Skeletal muscle cell (primary cell): Measurements from ENCODE around the gene FAM25A.
"Not testable (repeated sequence)": the region's sequence is repeated elsewhere in the genome, so short reads cannot be mapped to it uniquely, and the experiment has no call there.

Source experiments
- DNase-seq: peaks from one replicate; pipeline ENCODE4 v3.0.0-alpha.2; 2010; ENCODE audit warnings: low read depth
- H3K4me3 ChIP-seq: 2 replicates; pipeline ENCODE4 v1.5.1; 2011; ENCODE audit warnings: low read depth, mild to moderate bottlenecking, control low read depth, low read length, moderate library complexity

FAM25A gene

DNA sequence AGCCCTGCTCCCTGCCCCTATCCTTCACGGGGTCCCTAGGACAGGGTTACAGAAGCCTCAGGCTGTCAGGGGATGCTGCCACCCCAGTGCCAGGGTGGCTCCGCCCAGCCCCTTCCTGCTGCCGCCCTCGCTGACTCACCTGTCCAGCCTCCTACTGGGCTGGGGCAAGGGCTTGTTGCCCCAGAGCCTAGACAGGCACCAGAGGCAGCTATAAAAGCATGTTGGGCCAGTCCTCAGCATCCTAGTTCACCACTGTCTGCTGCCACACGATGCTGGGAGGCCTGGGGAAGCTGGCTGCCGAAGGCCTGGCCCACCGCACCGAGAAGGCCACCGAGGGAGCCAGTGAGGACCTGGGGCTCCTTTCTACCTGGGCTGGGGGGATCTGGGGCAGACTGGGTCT is at the start of gene FAM25A:
Gene FAM25A, plus strand, starts transcription at position 239 of the 400 bp plus-strand sequence. Its CDS starts 31 bp downstream, at position 270.
- not testable (repeated sequence) for H3K4me3 ChIP-seq, DNase-seq

DNA sequence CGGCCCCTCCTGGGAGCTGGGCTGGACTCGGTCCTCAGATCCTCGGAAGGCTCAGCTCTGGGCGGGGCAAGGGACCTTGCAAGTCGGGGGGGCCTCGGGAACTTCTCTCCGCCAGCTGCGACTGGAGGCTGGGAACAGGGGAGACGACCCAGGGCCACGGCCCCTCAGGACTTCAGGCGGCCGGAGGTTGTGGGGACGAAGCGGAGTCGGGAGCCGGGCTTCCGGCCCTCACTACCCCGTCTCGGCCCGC is 49.2 kb upstream of the FAM25A start:
- DNase-seq: no peak

DNA sequence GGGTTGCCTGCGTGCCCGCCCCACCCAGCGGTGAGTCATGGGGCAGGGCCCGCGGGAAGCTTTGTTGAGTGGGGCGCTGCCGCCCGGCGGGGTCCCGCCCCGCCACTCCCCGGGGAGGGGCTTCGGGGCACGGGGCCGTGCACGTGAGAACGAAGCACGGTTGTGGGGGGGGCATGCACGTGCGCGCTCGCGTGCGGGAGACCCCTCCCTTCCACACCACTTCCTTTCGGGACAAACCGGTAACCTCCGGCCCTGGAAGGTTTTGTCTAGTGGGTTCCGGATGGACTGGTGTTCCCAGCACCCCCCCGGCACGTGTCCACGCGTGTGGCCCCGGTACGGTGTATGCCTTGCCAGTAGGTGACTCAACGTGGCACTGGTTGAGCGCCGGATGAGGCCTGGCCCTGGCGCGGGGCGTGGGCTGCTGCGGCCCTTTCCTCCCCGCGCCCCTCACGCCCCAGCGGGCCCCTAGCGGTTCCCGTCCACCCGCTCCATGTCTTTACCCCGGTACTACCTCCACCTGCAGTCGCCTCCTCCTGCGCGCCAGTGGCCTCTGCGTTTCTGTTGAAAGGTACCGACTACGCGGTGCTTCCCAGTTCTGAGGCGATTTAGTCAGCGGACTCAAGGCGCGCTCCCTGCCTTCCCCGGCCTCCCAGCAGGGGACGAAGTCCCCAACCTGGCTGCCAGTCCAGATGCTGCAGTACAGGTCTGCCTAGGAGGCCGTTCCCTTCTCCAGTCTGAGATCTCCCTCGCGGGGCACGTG is 48.7 kb upstream of the FAM25A start:
- DNase-seq: peak; percentile 55
- H3K4me3 ChIP-seq: peak overlapping the region; percentile 55

More for the DNA sequence above, 49.2 kb upstream of the FAM25A start:
- H3K4me3 ChIP-seq: peak overlapping the region; percentile 55

DNA sequence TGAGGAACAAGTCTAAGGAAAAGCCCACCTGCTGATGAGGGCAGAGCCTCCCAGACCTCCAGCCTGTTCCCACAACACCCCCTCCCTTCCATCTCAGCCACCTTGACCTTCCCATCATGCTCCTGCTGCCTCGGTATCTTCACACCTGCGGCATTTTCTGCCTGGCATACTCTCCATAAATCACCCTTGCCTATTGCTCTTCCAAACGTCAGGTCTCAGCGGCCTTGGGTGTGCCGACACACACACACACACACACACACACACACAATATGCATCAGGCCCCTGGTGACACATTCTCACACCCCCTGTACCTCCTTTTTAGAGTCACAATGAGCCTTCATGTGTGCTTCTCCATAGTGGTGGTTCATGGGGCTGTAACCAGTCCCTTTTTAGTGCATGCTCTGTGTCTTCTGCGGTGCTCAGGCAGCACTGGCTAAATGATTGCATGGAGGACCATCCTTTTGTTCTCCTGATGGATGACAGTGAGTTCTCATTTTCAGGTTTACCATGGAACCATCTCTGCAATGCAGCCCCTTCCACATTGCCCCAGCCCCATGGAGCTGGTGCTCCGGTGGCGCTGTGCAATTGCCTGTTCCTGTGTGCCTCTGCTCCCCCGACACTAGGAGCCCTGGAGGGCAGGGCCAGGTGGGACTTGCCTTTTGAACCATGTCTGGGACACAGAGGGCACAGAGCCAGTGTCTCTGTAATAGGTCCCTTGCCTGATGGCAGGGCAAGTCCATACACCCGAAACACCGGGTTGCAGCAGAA is 47.3 kb upstream of the FAM25A start:
- DNase-seq: no peak
- no peak overlapping the region for H3K4me3 ChIP-seq

DNA sequence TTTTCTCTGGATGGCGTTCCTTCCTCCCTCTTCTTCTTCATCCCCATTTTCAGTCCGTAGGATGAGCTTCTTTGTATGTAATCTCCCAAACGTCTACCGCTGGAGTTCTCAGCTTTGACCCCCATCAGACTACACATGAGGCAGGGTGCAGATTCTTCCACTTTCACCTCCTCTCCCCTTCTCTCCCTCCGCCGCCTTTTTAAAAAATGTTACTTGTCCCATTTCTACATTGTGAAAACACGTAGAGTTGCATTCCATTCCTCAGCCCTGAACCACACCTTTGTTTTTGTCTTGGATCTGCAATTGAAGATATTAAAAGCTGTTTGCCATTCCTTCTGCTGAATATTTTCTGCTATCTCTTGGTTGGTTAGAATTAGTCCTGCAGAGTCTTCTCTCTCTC is 45.6 kb upstream of the FAM25A start:
- no peak overlapping the region for H3K4me3 ChIP-seq

DNA sequence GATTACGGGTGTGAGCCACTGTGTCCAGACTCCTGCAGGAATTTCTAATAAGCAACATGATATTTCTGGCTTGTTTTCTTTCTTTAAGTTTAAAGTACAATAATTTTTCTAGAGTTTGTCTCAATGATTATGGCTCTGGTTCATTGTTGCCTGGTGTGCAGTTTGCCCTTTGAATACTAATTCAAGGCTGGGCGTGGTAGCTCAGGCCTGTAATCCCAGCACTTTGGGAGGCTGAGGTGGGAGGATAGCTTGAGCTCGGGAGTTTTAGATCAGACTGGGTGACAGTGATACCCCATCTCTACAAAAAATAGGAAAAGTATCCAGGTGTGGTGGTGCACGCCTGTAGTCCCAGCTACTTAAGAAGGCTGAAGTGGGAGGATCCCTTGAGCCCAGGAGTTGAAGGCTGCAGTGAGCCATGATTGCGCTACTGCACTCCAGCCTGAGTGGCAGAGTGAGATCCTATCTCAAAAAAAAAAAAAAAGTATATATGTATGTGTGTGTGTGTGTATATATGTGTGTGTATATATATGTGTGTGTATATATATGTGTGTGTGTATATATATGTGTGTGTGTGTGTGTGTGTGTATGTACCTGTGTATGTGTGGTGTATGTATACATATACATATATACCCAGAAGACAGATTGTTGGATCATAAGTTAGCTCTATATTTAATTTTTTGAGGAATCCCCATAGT is 43.6 kb upstream of the FAM25A start:
- DNase-seq: no peak
- no peak overlapping the region for H3K4me3 ChIP-seq

More for the DNA sequence above, 45.6 kb upstream of the FAM25A start:
- no peak for DNase-seq

DNA sequence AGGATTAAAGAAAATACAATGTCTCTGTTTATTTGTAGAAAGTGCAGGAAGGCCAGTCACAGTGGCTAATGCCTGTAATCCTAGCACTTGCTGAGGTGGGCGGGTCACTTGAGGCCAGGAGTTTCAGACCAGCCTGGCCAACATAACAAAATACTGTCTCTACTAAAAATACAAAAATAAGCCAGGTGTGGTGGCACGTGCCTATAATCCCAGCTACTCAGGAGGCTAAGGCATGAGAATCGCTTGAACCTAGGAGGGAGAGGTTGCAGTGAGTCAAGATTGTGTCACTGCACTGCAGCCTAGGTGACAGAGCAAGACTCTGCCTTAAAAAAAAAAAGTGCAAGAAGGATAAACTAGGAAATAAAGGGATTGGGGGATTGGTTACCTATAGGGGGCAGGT is 41.6 kb upstream of the FAM25A start:
- DNase-seq, H3K4me3 ChIP-seq: not testable (repeated sequence)

DNA sequence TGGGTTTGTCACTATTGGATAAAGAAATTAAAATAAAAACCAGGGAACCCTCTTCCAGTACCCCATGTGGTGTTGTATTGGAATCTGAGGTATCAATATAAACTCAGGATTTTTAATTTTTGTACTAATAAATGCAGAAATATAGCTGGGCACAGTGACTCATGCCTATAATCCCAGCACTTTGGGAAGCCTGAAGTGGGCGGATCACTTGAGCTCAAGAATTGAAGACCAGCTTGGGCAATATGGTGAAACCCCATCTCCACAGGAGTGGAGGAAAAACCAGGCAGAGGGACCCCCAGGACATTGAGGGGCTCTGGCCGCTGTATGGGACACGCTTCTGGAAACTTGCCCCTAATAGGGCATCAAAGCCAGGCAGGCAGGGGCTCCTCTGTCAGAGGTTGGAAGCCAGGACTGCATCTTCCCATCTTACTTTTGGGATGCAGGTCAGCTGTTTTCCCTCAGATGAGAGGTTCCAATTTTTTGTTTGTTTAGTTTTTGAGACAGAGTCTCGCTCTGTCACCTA is 40.7 kb upstream of the FAM25A start:
- no peak for DNase-seq
- H3K4me3 ChIP-seq: no peak overlapping the region

DNA sequence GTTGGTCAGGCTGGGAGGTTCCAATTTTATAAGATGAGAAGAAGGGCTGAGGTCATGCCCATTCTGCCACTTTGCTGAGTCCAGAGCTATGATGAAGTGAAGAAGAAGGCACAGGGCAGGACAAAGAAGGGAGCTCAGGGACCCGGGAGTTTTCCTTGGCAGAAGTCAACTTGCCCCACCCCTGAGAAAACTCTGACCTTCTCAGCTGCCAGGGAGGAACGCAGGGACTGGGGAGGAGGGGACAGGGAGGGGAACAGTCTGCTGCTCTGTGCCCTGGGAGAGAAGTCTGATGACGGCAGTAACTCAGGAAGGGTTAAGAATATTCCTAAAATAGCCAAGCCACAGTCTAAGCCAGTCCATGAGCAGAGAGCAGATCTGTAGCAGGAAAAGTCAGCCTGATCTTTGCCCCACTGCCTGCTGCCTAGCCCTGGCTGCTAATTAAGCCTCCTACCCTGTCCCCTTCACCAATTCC is 40.1 kb upstream of the FAM25A start:
- no peak for DNase-seq
- H3K4me3 ChIP-seq: no peak overlapping the region

DNA sequence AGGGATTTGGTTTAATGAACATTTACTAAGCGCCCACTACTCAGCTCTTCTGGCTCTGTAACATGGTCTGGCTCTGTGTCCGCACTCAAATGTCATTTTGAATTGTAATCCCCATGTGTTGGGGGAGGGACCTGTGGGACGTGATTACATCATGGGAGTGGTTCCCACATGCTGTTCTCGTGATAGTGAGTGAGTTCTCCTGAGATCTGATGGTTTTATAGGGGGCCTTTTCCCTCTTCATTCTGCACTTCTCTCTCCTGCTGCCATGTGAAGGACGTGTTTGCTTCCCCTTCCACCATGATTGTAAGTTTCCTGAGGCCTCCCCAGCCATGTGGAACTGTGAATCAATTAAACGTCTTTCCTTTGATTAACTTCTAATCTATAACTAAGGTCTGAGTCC is 39.1 kb upstream of the FAM25A start:
- not testable (repeated sequence) for H3K4me3 ChIP-seq, DNase-seq

DNA sequence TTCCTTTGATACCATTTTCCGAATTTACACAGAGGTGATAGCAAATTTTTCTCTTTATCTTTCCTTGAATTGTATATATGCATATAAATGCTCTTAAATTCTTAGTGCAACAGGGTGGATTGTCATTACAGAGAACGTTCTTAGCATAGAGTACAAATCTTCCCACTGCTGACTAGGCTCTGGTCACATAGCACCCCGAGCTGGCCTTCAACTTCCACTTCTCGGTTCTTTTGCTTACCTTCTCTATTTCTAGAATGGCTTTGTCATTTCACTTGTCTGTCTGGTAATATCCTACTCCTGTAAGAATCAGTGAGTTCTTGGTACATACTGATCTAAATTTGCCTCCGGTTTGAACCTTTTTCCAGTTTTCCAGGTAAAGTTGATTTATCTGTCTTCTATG is 38.4 kb upstream of the FAM25A start:
- no peak overlapping the region for H3K4me3 ChIP-seq
- DNase-seq: no peak

DNA sequence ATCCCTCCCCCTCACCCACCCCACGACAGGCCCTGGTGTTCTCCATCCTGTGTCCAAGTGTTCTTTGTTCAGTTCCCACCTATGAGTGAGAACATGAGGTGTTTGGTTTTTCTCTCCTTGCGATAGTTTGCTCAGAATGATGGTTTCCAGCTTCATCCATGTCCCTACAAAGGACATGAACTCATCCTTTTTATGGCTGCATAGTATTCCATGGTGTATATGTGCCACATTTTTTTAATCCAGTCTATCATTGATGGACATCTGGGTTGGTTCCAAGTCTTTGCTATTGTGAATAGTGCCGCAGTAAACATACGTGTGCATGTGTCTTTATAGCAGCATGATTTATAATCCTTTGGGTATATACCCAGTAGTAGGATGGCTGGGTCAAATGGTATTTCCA is 35.6 kb upstream of the FAM25A start:
- DNase-seq: not testable (repeated sequence)

DNA sequence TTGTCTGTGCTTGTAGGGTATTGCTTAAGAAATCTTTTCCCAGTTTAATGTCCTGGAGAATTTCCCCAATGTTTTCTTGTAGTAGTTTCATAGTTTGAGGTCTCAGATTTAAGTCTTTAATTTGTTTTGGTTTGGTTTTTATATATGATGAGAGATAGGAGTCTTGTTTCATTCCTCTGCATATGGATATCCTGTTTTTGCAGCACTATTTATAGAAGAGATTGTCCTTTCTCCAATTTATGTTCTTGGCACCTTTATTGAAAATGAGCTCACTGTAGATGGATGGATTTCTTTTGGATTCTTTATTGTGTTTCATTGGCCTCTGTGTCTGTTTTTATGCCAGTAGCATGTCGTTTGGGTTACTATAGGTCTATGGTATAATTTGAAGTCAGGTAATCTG is 31.6 kb upstream of the FAM25A start:
- DNase-seq: no peak
- no peak overlapping the region for H3K4me3 ChIP-seq

More for the DNA sequence above, 35.6 kb upstream of the FAM25A start:
- H3K4me3 ChIP-seq: not testable (repeated sequence)

DNA sequence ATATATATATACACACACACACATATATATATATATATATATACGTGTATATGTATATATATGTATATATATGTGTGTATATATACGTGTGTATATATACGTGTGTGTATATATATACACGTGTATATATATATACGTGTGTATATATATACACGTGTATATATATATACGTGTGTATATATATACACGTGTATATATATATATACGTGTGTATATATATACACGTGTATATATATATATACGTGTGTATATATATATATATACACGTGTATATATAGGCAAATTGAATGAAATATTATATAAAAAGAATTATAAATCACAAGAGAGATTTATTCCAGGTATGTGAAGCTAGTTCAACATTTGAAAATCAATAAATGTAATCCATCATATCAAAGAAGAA is 28.7 kb upstream of the FAM25A start:
- H3K4me3 ChIP-seq, DNase-seq: not testable (repeated sequence)

DNA sequence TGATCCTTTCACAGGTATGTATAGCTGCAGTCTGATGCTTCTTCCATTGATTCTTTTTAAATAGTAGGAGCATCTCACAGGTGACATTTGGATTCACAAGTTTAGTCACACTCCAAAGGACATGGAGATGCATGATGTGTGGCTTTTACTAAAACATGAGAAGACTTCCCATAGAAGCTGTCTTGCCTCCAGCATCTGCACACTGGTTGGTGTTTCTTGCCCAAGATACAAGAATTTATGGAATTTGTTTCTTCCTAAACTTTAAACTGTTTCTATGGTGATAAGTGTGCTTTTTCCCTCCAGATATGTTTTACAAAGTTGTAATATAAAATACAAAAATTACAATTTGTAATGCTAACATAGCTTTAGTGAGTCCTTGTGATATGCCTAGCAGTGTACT is 27.6 kb upstream of the FAM25A start:
- H3K4me3 ChIP-seq: no peak overlapping the region
- no peak for DNase-seq

DNA sequence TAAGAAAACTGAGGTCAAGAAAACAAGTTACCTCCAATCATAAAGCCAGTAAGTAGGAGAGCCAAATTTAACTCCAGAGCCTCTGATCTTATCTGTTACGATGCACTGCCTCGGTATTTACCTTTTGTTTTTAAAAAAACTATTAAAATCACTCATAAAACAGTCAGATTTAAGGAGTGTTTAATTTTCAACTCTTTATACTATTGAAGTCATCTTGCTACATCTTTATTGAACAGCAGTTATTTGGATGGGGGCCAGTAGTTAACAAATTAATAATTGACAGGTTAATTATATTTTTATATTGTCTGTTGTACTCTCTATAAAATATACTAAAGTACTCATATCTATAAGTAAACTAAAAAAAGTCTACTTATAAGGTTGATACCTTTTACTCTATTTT is 27.2 kb upstream of the FAM25A start:
- no peak overlapping the region for H3K4me3 ChIP-seq
- DNase-seq: no peak

DNA sequence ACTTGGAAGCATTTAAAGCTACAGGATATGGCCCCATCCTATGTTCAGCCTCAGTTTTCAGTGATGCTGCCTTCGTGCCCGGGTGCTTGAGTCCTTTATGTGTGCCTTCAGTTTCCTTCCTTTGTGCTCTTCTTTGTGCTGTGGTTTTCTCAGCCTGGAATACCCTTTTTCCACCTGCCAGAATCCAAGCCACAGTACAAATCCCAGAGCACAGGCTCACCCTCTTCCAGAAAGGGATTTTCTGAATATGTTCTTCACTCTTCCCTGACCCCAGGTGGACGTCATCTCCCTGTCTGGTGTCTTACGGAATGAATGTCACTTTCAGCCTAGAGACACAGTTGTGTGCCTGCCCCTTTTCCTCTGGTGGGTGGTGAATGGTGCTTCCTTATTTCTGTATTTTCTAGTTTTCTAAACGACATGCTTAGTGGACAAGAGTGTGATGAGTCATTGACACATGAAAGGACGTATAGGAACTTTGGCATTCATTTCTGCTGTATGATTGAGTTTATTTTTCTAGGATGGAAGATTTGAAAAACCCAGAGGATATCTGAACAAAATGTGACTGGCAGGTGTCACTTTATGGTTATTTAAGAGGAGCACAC is 20.2 kb upstream of the FAM25A start:
- DNase-seq, H3K4me3 ChIP-seq: not testable (repeated sequence)

DNA sequence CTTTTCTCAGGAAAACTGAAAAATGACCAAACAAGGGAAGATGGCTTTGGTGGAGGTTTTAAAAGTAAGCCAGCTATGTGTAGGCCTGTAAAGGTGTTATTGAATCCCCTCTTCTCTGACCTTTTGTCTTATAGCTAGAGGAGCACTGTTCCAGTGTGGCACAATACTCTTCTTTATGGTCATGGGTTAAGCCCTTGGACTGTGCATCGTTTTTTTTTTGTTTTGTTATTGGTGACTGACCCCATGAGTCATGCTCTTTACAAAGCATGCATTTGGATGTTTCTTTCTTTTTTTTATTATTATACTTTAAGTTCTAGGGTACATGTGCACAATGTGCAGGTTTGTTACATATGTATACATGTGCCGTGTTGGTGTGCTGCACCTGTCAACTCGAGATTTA is 19.6 kb upstream of the FAM25A start:
- no peak for DNase-seq

DNA sequence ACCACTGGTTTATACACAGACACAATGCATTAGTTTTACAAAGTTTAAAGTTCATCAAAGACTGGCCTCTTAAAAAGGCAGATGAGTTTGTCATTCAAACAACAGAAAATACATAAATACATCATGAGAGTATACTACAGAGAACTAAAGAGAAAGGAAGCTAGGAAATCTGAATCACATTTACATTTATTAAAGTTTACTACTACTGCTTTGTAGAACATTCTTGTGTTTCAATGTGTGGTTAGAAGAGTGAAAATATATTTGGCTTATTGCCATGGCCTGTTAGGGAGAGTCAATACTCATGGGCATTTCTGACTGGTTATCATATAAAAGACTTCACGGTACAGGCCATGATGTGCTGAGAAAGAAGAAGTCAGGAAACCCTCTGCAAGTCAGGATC is 13.0 kb upstream of the FAM25A start:
- DNase-seq, H3K4me3 ChIP-seq: not testable (repeated sequence)

More for the DNA sequence above, 19.6 kb upstream of the FAM25A start:
- no peak overlapping the region for H3K4me3 ChIP-seq

DNA sequence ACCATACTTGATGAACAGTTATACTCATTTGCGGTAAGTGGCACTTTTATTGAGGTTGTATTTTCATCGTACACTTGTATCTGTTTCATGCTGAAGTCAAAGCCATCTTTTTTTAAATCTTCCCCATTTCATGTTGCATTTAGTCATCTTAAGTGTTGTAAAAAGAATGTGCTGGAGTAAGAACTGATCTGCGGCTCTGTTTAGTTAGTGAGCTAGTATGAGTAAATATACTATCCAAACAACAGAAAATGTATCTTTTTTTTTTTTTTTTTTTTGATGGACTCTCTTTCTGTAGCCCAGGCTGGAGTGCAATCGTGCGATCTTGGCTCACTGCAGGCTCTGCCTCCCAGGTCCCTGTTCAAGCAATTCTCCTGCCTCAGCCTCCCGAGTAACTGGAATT is 12.4 kb upstream of the FAM25A start:
- not testable (repeated sequence) for H3K4me3 ChIP-seq, DNase-seq
